WTC11 (cell line): ENCODE data around the gene WDR48. TPM values are rescaled to one million over a fixed set of nuclear protein-coding genes. Genes with fewer than 3 reads are reported as not detected.

Experiments used
- ATAC-seq: fragments of 200-7000 bp; cut with Tn5 transposase; 2 replicates; pipeline ENCODE4 v1.10.0; 2021; ENCODE audit warnings: mild to moderate bottlenecking, moderate library complexity
- CTCF ChIA-PET: fragments of 300-600 bp; sonication (Branson Sonifier 250); formaldehyde crosslinking; loops from one replicate; lab custom pipeline; 2021; ENCODE audit warnings: antibody characterized with exemption; lab: Charles Lee
- POLR2A ChIA-PET: fragments of 350-600 bp; sonication (Branson Sonifier 250); formaldehyde crosslinking; loops from one replicate; lab custom pipeline; 2021; ENCODE audit warnings: antibody characterized with exemption; lab: Charles Lee
- DNase-seq: peaks from one replicate; pipeline ENCODE4 v3.0.0; 2021; ENCODE audit warnings: low spot score
- H3K27ac Mint-ChIP-seq: 2 replicates; pipeline ENCODE4 v1.8.0; 2021; ENCODE audit warnings: mixed read lengths
- H3K27me3 Mint-ChIP-seq: 2 replicates; pipeline ENCODE4 v1.8.0; 2021; ENCODE audit warnings: low read depth, mild to moderate bottlenecking, moderate library complexity, mixed read lengths
- H3K36me3 Mint-ChIP-seq: 2 replicates; pipeline ENCODE4 v1.8.0; 2021; ENCODE audit warnings: mixed read lengths
- H3K4me1 Mint-ChIP-seq: 2 replicates; pipeline ENCODE4 v1.8.0; 2022; ENCODE audit warnings: mixed read lengths
- H3K4me3 Mint-ChIP-seq: 2 replicates; pipeline ENCODE4 v1.8.0; 2021; ENCODE audit warnings: mild to moderate bottlenecking, moderate library complexity, mixed read lengths
- H3K9me3 Mint-ChIP-seq: 2 replicates; pipeline ENCODE4 v1.8.0; 2021; ENCODE audit warnings: mixed read lengths
- ATF1 ChIP-seq: sonication (generic); formaldehyde crosslinking; IDR thresholded peaks from 2 replicates; pipeline ENCODE4 v1.8.1; 2023; ENCODE audit warnings: mild to moderate bottlenecking, moderate library complexity, missing genetic modification reagents
- E2F4 ChIP-seq: sonication (generic); formaldehyde crosslinking; IDR thresholded peaks from 2 replicates; pipeline ENCODE4 v1.8.1; 2022; ENCODE audit warnings: low read depth, mild to moderate bottlenecking, moderate library complexity, missing genetic modification reagents, borderline replicate concordance
- GABPB1 ChIP-seq: sonication (generic); formaldehyde crosslinking; IDR thresholded peaks from 2 replicates; pipeline ENCODE4 v1.8.1; 2023; ENCODE audit warnings: mild to moderate bottlenecking, missing genetic modification reagents
- MLX ChIP-seq: sonication (generic); formaldehyde crosslinking; IDR thresholded peaks from 2 replicates; pipeline ENCODE4 v1.8.1; 2023; ENCODE audit warnings: mild to moderate bottlenecking, missing genetic modification reagents, moderate library complexity
- NFE2L1 ChIP-seq: sonication (generic); formaldehyde crosslinking; IDR thresholded peaks from 2 replicates; pipeline ENCODE4 v1.8.1; 2023; ENCODE audit warnings: missing genetic modification reagents
- NR1H2 ChIP-seq: sonication (generic); formaldehyde crosslinking; IDR thresholded peaks from 2 replicates; pipeline ENCODE4 v1.9.0; 2021; ENCODE audit warnings: mild to moderate bottlenecking, moderate library complexity, missing genetic modification reagents
- PRDM15 ChIP-seq: sonication (generic); formaldehyde crosslinking; IDR thresholded peaks from 2 replicates; pipeline ENCODE4 v1.8.0; 2022; ENCODE audit warnings: missing genetic modification reagents
- TCF7 ChIP-seq: sonication (generic); formaldehyde crosslinking; IDR thresholded peaks from 2 replicates; pipeline ENCODE4 v1.8.0; 2022; ENCODE audit warnings: mild to moderate bottlenecking, low read depth, missing genetic modification reagents, moderate library complexity
- USF1 ChIP-seq: sonication (generic); formaldehyde crosslinking; IDR thresholded peaks from 2 replicates; pipeline ENCODE4 v1.8.0; 2022; ENCODE audit warnings: mild to moderate bottlenecking, missing genetic modification reagents
- ZNF281 ChIP-seq: sonication (generic); formaldehyde crosslinking; IDR thresholded peaks from 2 replicates; pipeline ENCODE4 v1.8.0; 2023; ENCODE audit warnings: mild to moderate bottlenecking, missing genetic modification reagents
- ZNF317 ChIP-seq: sonication (generic); formaldehyde crosslinking; IDR thresholded peaks from 2 replicates; pipeline ENCODE4 v1.8.1; 2023; ENCODE audit warnings: low read depth, mild to moderate bottlenecking, moderate library complexity, missing genetic modification reagents, borderline replicate concordance
- ZNF512 ChIP-seq: sonication (generic); formaldehyde crosslinking; IDR thresholded peaks from 2 replicates; pipeline ENCODE4 v1.8.1; 2022; ENCODE audit warnings: missing genetic modification reagents, borderline replicate concordance
- total RNA-seq: library from RNA; stranded (reverse); gene quantifications from 3 replicates; pipeline ENCODE4 v1.2.3, GENCODE V29; 2021
- TF ChIP-seq, protein P1 (sequence below): sonication (generic); formaldehyde crosslinking; IDR thresholded peaks from 2 replicates; pipeline ENCODE4 v1.8.1; 2023; ENCODE audit warnings: mild to moderate bottlenecking, missing genetic modification reagents
- TF ChIP-seq, protein P2 (sequence below): sonication (generic); formaldehyde crosslinking; IDR thresholded peaks from 2 replicates; pipeline ENCODE4 v1.8.0; 2022; ENCODE audit warnings: mild to moderate bottlenecking, missing genetic modification reagents

The WDR48 gene
- total RNA-seq, 1 experiment from 2014 or later, result 40.9 TPM

DNA sequence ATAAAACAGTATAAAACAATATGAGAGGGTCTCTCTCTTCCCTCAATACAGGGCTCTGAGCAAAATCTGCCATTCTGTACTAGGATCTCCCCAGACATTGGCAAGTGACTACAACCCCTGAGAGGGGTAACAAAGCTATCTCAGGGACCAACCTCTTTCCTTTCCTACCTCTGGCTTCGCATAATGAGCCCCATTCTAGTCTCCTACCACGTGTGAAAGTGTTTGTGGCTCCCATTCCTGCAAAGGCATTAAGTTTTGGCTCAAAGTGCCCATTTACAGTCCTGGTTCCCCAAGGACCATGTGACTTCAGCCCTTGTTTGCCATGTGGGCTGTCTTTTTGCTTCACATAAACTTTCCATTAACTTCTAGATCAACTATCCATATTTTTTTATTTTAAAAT, 46.5 kb upstream of the WDR48 start:
- POLR2A ChIA-PET, result no interaction called here
- H3K27me3 Mint-ChIP-seq, result 0 out of 2 replicates have a peak, but pooled peaks cover 2% of the 10 kb centered on the region
- H3K36me3 Mint-ChIP-seq, result no peaks in the 10 kb centered on the region
- CTCF ChIA-PET, result interaction anchor here (0.8 to 1.7 kb wide), 4 partner anchors 25 to 350 kb away, joined by 3 to 7 read pairs (median 4); no protein-coding TSS in a partner anchor
- peaks cover 6% of the 10 kb centered on the region; the same call in 1 of the 2 replicates for H3K9me3 Mint-ChIP-seq
- ATAC-seq (no peak), DNase-seq (no peak)
- peaks cover 5% of the 10 kb centered on the region for H3K4me1 Mint-ChIP-seq
- no peak overlapping the region for H3K4me3 Mint-ChIP-seq
- no peak overlapping the region for H3K27ac Mint-ChIP-seq
- TF ChIP-seq, protein P1, sequence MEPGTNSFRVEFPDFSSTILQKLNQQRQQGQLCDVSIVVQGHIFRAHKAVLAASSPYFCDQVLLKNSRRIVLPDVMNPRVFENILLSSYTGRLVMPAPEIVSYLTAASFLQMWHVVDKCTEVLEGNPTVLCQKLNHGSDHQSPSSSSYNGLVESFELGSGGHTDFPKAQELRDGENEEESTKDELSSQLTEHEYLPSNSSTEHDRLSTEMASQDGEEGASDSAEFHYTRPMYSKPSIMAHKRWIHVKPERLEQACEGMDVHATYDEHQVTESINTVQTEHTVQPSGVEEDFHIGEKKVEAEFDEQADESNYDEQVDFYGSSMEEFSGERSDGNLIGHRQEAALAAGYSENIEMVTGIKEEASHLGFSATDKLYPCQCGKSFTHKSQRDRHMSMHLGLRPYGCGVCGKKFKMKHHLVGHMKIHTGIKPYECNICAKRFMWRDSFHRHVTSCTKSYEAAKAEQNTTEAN (CRISPR knock-in tag), result no peak
- TF ChIP-seq TCF7 (no peak), E2F4 (CRISPR knock-in tag) (no peak), PRDM15 (CRISPR knock-in tag) (no peak), ZNF317 (no peak), ZNF512 (CRISPR knock-in tag) (no peak), MLX (CRISPR knock-in tag) (no peak), NFE2L1 (CRISPR knock-in tag) (no peak)

DNA sequence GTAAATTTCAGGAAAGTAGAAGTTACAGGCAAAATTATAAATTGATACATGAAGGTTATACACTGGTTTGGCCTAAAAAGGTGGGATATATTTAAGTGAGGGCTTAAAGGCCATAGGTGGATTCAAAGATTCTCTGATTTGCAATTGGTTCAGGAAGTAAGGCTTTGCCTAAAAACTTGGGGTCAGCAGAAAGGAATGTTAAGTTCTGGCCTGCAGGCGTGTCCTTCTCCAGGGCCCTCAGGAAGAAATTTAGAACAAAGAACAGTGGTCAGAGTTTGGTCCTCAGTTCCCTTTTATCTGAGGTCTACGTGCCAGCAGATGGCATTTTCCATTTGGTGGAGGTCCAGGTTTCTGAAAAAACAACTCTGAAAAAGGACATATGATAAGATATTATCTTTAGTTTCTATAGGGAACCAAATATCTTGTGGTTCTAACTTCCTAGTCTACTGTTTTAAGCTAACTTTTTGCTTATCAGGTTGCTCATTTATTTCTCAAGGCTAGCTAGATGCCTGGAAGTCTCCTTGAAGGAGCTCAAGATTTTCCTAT, 40.6 kb upstream of the WDR48 start:
- DNase-seq, result no peak
- peaks cover 11% of the 10 kb centered on the region for H3K4me1 Mint-ChIP-seq
- H3K9me3 Mint-ChIP-seq, result no peaks in the 10 kb centered on the region; the same call in 1 of the 2 replicates
- POLR2A ChIA-PET, result no interaction called here
- H3K4me3 Mint-ChIP-seq, result no peak overlapping the region
- ATAC-seq, result no peak
- CTCF ChIA-PET, result interaction anchor here (0.6 to 1.2 kb wide), 2 partner anchors 10 to 11 kb away, joined by 3 read pairs; no protein-coding TSS in a partner anchor
- no peaks in the 10 kb centered on the region for H3K36me3 Mint-ChIP-seq
- H3K27me3 Mint-ChIP-seq, result peaks cover 2% of the 10 kb centered on the region; the same call in 1 of the 2 replicates
- no peak overlapping the region for H3K27ac Mint-ChIP-seq
- TF ChIP-seq GABPB1 (CRISPR knock-in tag) (no peak), USF1 (CRISPR knock-in tag) (no peak), ATF1 (no peak), NR1H2 (no peak), ZNF281 (CRISPR knock-in tag) (no peak)
- TF ChIP-seq, protein P2, sequence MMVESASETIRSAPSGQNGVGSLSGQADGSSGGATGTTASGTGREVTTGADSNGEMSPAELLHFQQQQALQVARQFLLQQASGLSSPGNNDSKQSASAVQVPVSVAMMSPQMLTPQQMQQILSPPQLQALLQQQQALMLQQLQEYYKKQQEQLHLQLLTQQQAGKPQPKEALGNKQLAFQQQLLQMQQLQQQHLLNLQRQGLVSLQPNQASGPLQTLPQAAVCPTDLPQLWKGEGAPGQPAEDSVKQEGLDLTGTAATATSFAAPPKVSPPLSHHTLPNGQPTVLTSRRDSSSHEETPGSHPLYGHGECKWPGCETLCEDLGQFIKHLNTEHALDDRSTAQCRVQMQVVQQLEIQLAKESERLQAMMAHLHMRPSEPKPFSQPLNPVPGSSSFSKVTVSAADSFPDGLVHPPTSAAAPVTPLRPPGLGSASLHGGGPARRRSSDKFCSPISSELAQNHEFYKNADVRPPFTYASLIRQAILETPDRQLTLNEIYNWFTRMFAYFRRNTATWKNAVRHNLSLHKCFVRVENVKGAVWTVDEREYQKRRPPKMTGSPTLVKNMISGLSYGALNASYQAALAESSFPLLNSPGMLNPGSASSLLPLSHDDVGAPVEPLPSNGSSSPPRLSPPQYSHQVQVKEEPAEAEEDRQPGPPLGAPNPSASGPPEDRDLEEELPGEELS (CRISPR knock-in tag), result no peak
